Measurements from ENCODE around the gene LRP5. TPM values are rescaled to one million over a fixed set of nuclear protein-coding genes. Genes with fewer than 3 reads are reported as not detected.
A peak's percentile ranks its signal among the peaks of the same experiment; 100 is the strongest.
"Not testable (repeated sequence)": the region's sequence is repeated elsewhere in the genome, so short reads cannot be mapped to it uniquely, and the experiment has no call there.

The LRP5 gene
- total RNA-seq, 1 experiment from 2014 or later, result 129 TPM

GRCh38 chr11:68445531-68446035, 133.2 kb downstream of the LRP5 start:
- no TSS peak for BruUV-seq (replicated peaks)
- no peak for DNase-seq
- Histone ChIP-seq H4K20me1 (ENCODE audit: insufficient read depth) (peaks cover 12% of the 10 kb centered on the region), H3K4me3 (no peak overlapping the region), H3K9me2 (ENCODE audit: insufficient read depth) (no peaks in the 10 kb centered on the region), H3K9me3 (ENCODE audit: insufficient read depth, low read depth) (no peaks in the 10 kb centered on the region), H3K27ac (no peak overlapping the region), H2AFZ (no peak overlapping the region), H3K4me1 (replicated peaks; ENCODE audit: insufficient read depth) (no peaks in the 10 kb centered on the region), H3K79me2 (ENCODE audit: low read depth) (no peaks in the 10 kb centered on the region), H3F3A (ENCODE audit: insufficient read depth, low read depth) (peaks cover 10% of the 10 kb centered on the region; the same call in 1 of the 2 replicates), H3K36me3 (ENCODE audit: low read depth) (peaks cover 8% of the 10 kb centered on the region), H3K4me2 (no peak overlapping the region), H3K27me3 (ENCODE audit: insufficient read depth, low read depth) (no peaks in the 10 kb centered on the region)
- ChIA-PET CTCF (no interaction called here), POLR2A (ENCODE audit: unreplicated experiment) (no interaction called here)
- TF ChIP-seq CTCF (conservative IDR thresholded peaks at IDR 0.05), result no peak
- no peak for TF ChIP-seq EZH2 (IDR thresholded peaks at IDR 0.05; ENCODE audit: low read depth)
- intact Hi-C loops (cut with micrococcal nuclease; ENCODE audit: unreplicated experiment), result loop anchor here (2.0 kb wide), 1 partner anchor 237 kb away; no protein-coding TSS in a partner anchor

- Histone ChIP-seq H3K27me3 (ENCODE audit: insufficient read depth, low read depth) (no peaks in the 10 kb centered on the region), H3F3A (ENCODE audit: insufficient read depth, low read depth) (peaks cover 10% of the 10 kb centered on the region; the same call in 1 of the 2 replicates), H2AFZ (no peak overlapping the region), H3K4me3 (no peak overlapping the region), H3K4me1 (replicated peaks; ENCODE audit: insufficient read depth) (no peaks in the 10 kb centered on the region), H3K79me2 (ENCODE audit: low read depth) (no peaks in the 10 kb centered on the region), H3K4me2 (no peak overlapping the region), H3K36me3 (ENCODE audit: low read depth) (peaks cover 8% of the 10 kb centered on the region), H3K9me3 (ENCODE audit: insufficient read depth, low read depth) (no peaks in the 10 kb centered on the region), H3K9me2 (ENCODE audit: insufficient read depth) (no peaks in the 10 kb centered on the region), H3K27ac (no peak overlapping the region), H4K20me1 (ENCODE audit: insufficient read depth) (peaks cover 12% of the 10 kb centered on the region)
- POLR2A ChIA-PET (ENCODE audit: unreplicated experiment), result interaction anchor here (0.6 kb wide), 1 partner anchor 39 kb away, joined by 9 read pairs; no protein-coding TSS in a partner anchor
- intact Hi-C loops (cut with micrococcal nuclease; ENCODE audit: unreplicated experiment), result loop anchor here (2.0 kb wide), 1 partner anchor 237 kb away; no protein-coding TSS in a partner anchor
- TF ChIP-seq CTCF (conservative IDR thresholded peaks at IDR 0.05), result no peak
- TF ChIP-seq EZH2 (IDR thresholded peaks at IDR 0.05; ENCODE audit: low read depth), result no peak
- CTCF ChIA-PET, result no interaction called here
- no TSS peak for BruUV-seq (replicated peaks)
- DNase-seq, result no peak
These were observed 133.8 kb downstream of the LRP5 start for GRCh38 chr11:68446046-68446725.

- POLR2A ChIA-PET (ENCODE audit: unreplicated experiment), result no interaction called here
- intact Hi-C loops (cut with micrococcal nuclease; ENCODE audit: unreplicated experiment), result loop anchor here (1.0 to 2.0 kb wide), 2 partner anchors 190 to 238 kb away; no protein-coding TSS in a partner anchor
- BruUV-seq (replicated peaks), result no TSS peak
- Histone ChIP-seq H3K9me2 (ENCODE audit: insufficient read depth) (no peaks in the 10 kb centered on the region), H3K27me3 (ENCODE audit: insufficient read depth, low read depth) (no peaks in the 10 kb centered on the region), H3K4me3 (no peak overlapping the region), H3F3A (ENCODE audit: insufficient read depth, low read depth) (peaks cover 18% of the 10 kb centered on the region; the same call in 1 of the 2 replicates), H3K27ac (no peak overlapping the region), H3K4me1 (replicated peaks; ENCODE audit: insufficient read depth) (no peaks in the 10 kb centered on the region), H3K9me3 (ENCODE audit: insufficient read depth, low read depth) (no peaks in the 10 kb centered on the region), H3K36me3 (ENCODE audit: low read depth) (peaks cover 8% of the 10 kb centered on the region), H3K4me2 (no peak overlapping the region), H4K20me1 (ENCODE audit: insufficient read depth) (peaks cover 12% of the 10 kb centered on the region), H3K79me2 (ENCODE audit: low read depth) (no peaks in the 10 kb centered on the region), H2AFZ (no peak overlapping the region)
- TF ChIP-seq CTCF (conservative IDR thresholded peaks at IDR 0.05) (peak; percentile 93), EZH2 (IDR thresholded peaks at IDR 0.05; ENCODE audit: low read depth) (no peak)
- DNase-seq, result peak; percentile 54 to 77
- CTCF ChIA-PET, result no interaction called here
These were observed 134.8 kb downstream of the LRP5 start for GRCh38 chr11:68447015-68447801.

GRCh38 chr11:68447914-68448313, 135.5 kb downstream of the LRP5 start:
- H3K9me2 ChIP-seq (ENCODE audit: insufficient read depth); H3K4me3 ChIP-seq; POLR2A ChIA-PET (ENCODE audit: unreplicated experiment); H2AFZ ChIP-seq; H3K27ac ChIP-seq; H3K79me2 ChIP-seq (ENCODE audit: low read depth); H3K36me3 ChIP-seq (ENCODE audit: low read depth); H3K4me2 ChIP-seq; H3K9me3 ChIP-seq (ENCODE audit: insufficient read depth, low read depth); BruUV-seq (replicated peaks); DNase-seq; H3K4me1 ChIP-seq (replicated peaks; ENCODE audit: insufficient read depth); H3K27me3 ChIP-seq (ENCODE audit: insufficient read depth, low read depth): not testable (repeated sequence)
- intact Hi-C loops (cut with micrococcal nuclease; ENCODE audit: unreplicated experiment), result loop anchor here (1.0 to 2.0 kb wide), 2 partner anchors 191 to 239 kb away; no protein-coding TSS in a partner anchor
- CTCF ChIA-PET, result interaction anchor here (0.7 kb wide), 1 partner anchor 190 kb away, joined by 4 read pairs; no protein-coding TSS in a partner anchor
- Histone ChIP-seq H3F3A (ENCODE audit: insufficient read depth, low read depth) (peaks cover 18% of the 10 kb centered on the region; the same call in 1 of the 2 replicates), H4K20me1 (ENCODE audit: insufficient read depth) (peaks cover 12% of the 10 kb centered on the region)
